NCI-H526 treated with DMSO at 0.1 percent for 48 hours (cell line): ENCODE data around the gene GMDS.

Source experiments
- DNase-seq: peaks from one replicate; lab custom pipeline; 2025; lab: John Stamatoyannopoulos, UW

Gene GMDS

GRCh38 chr6:1940381-1940780, 305.0 kb downstream of the GMDS start:
- DNase-seq, result peak; percentile 37

DNA sequence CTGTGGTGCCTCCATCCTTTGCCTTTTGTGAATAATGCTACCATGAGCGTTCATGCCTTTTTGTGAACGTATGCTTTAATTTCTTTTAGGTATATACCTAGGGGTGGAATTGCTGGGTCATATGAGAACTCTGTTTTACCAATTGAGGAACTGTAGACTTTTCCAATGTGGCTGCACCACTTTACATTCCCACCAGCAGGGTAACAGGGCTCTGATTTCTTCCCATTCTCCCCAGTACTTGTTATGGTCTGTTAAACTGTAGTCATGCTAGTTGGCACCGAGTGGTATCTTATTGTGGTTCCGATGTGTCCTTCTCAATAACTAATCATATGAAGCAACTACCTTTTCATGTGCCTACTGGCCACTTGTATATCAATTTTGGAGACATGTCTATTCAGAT, 312.1 kb downstream of the GMDS start:
- DNase-seq, result no peak

DNA sequence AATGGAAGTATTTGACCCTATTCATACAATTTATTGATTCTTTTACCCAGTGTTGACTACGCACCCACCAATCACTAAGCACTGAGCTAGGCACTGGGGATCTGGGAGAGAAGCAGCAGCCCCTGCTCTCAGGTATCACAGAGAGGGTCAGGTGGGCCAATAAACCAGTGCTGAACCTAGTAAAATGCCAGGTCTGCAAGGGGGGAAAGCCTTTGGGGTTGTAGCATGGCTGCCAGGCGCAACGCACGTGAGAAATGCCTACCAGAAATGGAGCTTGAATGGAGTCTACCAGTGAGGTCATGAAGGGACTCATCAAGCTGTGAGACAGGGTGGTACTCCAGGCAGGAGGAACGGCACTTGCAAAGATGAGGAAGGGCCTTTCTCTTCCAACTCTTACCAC, 313.6 kb downstream of the GMDS start:
- no peak for DNase-seq

GRCh38 chr6:1930356-1930755, 315.0 kb downstream of the GMDS start:
- DNase-seq, result no peak

DNA sequence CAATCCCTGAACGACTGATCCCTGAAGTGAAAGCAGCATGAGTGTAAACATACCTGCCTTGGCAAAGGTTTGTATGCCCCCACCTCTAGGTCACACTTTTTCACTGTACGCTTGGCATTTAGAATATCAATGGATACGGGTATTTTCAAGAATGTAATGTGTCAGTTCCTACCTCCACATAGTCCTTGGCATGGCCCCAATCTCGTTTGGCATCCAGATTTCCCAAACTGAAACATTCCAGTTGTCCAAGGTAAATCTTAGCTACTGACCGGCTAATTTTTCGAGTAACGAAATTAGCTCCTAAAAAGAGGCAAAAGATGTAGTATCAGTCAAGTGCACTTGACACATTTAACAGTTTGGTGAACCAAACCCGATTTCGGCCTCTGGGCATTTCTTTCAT, 315.5 kb downstream of the GMDS start:
- DNase-seq, result no peak

DNA sequence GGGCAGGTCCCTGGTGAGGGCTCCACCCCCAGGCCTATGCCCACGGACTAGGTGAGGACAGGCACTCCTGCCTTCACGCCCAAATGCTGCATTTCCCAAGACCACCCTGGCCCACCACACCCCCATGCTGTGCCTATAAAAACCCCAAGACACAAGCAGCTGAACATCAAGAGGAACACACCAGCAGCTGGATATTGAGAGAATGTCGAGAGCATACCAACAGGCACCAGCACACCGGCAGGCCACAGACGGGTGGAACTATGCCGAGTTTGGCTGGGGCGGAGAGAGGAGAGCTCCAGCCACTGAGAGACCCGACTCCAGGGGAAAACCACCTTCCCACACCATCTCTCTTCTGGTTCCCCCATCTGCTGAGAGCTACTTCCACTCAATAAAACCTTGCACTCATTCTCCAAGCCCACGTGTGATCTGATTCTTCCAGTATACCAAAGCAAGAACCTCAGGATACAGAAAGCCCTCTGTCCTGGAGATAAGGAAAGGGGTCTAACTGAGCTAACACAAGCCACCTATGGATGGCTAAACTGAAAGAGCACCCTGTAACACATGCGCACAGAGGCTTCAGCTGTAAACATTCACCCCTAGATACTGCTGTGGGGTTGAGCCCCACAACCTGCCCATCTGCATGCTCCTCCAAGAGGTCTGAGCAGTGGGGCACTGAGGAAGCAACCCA, 319.5 kb downstream of the GMDS start:
- DNase-seq, result no peak

DNA sequence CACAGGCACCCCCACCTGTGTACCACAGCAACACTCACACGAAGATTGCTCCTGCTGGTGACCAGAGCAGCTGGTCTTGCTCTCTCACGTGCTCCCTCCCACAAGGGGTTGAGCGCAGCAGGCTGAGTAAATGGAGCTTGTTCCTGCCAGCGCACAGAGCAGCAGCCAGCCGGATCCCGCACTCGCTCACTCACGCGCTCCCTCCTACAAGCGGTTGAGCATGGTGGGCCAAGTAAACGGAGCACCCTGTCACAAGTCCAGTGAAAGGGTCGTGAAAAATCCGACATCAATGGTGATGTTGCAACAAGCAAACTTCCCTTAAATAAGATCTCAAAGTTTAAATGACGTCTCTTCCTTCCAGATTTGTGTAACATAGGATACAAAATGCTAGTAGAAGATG, 322.0 kb downstream of the GMDS start:
- DNase-seq, result no peak

- no peak for DNase-seq
Measured at GRCh38 chr6:1917626-1918371, 327.6 kb downstream of the GMDS start.

DNA sequence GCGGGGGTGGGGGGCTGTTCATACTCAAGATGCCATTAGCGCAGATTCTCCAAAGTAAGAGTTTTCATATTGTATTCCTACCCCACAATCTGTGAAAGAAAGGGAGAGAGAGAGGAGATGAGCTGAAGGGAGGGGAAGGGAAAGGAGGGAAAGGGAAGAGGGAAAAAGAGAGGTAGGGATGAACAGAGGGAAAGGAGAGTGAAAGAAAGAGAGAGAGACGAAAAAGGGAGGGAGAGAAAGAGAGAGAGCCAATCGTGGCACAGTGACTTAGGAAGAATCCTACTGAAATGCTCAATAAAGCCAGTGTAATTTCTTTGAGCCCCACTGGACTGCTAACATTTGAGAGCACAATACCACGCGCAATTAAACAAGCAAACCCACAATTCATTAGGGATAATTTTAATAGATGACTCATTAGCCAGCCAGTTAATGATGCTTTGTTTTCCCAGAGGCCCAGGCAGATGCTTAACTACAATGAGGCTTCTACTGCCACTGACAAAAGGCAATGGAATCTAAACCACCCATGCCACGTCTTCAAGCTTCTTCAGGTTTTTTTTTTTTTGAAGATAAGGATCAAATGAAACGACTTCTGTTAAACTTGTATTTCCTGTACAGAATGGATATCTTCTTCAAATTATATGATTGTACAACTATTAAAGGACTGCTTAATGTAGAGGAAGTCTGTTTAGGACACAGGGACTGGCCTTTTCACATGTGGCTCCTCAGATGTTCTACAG, 328.9 kb downstream of the GMDS start:
- no peak for DNase-seq

DNA sequence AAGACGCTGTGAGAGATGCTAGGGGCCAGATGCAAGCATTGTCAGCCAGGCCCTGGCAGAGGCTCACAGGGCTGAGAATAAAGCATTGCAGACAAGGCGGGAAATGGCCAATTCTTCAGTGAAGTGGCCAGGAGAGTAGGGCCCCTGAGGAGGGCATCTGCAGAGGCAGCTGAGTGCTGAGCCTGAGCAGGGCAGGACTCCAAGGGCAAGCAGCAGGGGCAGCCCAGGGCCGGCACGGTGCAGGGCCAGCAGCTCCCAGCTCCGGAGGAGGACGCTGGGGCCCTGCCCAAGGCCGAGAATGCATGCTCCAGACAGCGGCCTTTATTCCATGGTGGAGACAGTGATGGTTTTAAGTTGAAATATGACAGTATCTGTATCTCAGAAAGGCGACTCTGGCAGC, 330.2 kb downstream of the GMDS start:
- DNase-seq, result no peak

GRCh38 chr6:1913577-1913976, 331.8 kb downstream of the GMDS start:
- DNase-seq, result no peak

- DNase-seq, result no peak
Measured at GRCh38 chr6:1912731-1913130, 332.7 kb downstream of the GMDS start.

- DNase-seq, result no peak
Measured at GRCh38 chr6:1911474-1911873, 333.9 kb downstream of the GMDS start.

GRCh38 chr6:1910621-1911407, 334.6 kb downstream of the GMDS start:
- DNase-seq, result peak; percentile 4

GRCh38 chr6:1908784-1909183, 336.6 kb downstream of the GMDS start:
- DNase-seq, result no peak

GRCh38 chr6:1906609-1907008, 338.8 kb downstream of the GMDS start:
- DNase-seq, result no peak

- no peak for DNase-seq
Measured at GRCh38 chr6:1906014-1906413, 339.4 kb downstream of the GMDS start.

DNA sequence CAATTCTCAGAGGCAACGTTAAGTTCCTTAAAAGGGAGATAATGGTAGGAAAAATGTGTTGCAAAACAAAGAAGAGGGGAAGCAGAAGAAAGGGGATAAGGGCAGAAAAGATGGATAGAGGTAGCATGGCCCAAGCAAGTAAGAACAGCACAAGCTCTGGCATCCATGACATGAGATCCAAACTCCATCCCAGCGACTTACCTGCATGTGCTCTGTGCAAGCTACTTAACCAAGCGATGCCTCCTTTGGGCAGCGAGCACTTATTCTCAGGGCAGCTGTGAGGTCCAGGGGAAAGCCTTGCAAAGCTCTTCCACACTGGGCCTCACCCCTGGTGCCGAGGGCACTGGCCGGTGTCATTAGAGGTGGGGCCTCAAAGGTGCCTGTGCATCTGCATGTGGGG, 340.5 kb downstream of the GMDS start:
- no peak for DNase-seq

DNA sequence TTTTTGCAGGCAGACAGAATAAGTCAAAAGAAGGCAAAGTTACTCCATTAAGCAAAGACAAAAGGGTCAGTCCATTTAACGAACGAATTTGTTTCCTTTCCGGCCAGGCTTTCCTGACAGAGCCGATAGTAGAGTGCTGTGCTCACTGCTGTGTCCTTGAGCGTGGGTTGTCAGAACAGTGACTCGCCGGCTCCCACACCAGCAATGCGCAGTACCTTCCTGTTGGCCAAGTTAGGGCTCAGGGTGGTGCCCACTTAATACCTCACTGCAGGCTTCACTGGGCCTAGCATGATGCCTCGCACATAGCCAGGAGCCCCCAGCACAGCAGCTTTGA, 341.0 kb downstream of the GMDS start:
- DNase-seq, result no peak

DNA sequence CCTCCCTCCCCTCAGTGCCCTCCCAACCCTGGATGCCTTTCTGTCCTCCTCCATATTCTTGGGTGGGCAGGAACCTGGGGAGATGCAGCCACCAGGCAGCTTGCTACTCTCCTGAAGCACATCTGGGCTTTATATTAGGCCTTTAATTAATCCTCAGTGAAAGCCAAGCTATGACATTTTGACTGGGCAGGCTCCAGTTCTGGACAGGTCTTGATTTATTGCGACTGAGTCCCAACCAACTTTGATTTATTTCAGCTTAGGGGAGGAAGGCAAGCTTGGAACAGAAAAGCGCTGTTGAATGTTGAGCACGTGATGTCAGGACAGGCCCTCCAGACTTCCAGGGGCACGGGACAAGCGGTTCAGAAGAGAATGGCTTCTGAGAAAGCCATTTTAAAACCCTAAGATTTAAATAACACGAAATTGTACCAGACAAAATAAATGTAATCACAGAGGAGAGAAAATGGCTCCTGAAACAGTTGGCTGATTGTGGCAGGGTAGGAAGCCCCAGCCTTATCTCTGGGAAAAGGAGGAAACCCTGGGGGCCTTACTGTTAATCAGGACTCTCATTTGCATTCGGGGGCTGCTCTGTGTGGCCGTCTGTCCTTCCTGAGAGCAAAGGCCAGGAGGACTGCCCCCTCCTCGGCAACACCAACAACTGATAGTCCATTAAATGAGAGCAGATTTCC, 341.5 kb downstream of the GMDS start:
- DNase-seq, result no peak

DNA sequence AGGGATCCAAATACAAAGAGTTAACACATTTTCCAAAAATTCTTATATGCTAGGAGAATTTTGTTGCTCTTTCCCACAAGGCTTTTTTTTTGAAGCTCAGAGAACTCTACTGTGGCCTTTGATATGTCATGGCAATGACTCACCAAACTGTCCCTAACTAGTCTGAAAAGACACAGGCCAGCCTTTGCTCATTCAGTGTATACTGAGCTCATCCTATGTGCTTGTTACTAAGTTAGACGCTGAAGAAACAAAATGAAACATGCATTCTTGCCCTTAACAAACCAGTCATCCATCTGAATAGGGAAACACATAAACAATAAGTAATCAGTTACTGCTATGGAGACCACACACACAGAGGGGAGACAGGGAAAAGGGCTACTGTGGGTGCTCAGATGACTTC, 343.8 kb downstream of the GMDS start:
- DNase-seq, result no peak

DNA sequence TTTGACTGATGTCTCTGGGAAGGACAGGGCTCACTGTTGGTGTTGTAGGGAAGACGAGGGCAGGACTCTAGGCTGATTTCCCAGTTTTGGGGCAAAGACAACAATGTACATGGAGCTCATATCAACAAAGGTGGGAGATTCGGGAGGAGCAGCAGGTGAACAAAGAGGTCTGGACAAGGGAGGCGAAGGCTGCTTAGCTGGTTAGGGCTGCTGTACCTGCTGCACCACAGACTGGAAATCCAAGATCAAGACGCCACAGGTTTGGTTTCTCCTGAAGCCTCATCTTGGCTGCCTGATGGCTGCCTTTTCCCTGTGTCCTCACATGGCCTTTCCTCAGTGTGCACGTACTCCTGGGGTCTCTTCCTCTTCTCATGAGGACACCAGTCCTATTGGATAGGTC, 348.5 kb downstream of the GMDS start:
- DNase-seq, result no peak
